NT2/D1 (cell line): Measurements from ENCODE around the gene TPCN1.

ENCODE experiments used
- DNase-seq: peaks from one replicate; pipeline ENCODE4 v3.0.0-alpha.2; 2011; ENCODE audit warnings: low read depth, low spot score
- H3K27me3 ChIP-seq: 2 replicates; pipeline ENCODE4 v1.6.0; 2011; ENCODE audit warnings: mild to moderate bottlenecking; ENCODE audit not compliant: insufficient read length, insufficient read depth
- H3K36me3 ChIP-seq: 2 replicates; pipeline ENCODE4 v1.6.1; 2011; ENCODE audit warnings: mild to moderate bottlenecking, low read length, mixed read lengths; ENCODE audit not compliant: insufficient read depth, insufficient read length
- H3K4me1 ChIP-seq: 2 replicates; pipeline ENCODE4 v1.5.1; 2011; ENCODE audit not compliant: insufficient read depth, insufficient read length
- H3K4me3 ChIP-seq: 2 replicates; pipeline ENCODE4 v1.5.1; 2011; ENCODE audit warnings: low read depth; ENCODE audit not compliant: insufficient read length
- H3K9ac ChIP-seq: 2 replicates; pipeline ENCODE4 v1.6.0; 2011; ENCODE audit warnings: low read depth; ENCODE audit not compliant: insufficient read length
- H3K9me3 ChIP-seq: 2 replicates; pipeline ENCODE4 v1.5.1; 2011; ENCODE audit warnings: mild to moderate bottlenecking, low read length; ENCODE audit not compliant: insufficient read depth
- SUZ12 ChIP-seq: IDR thresholded peaks from 2 replicates; pipeline ENCODE4 v1.6.1; 2011; ENCODE audit not compliant: insufficient read length, insufficient read depth; ENCODE audit errors: extremely low read depth
- YY1 ChIP-seq: IDR thresholded peaks from 2 replicates; pipeline ENCODE4 v1.6.1; 2011; ENCODE audit not compliant: insufficient read length, insufficient read depth
- ZNF274 ChIP-seq: IDR thresholded peaks from 2 replicates; pipeline ENCODE4 v1.6.1; 2011; ENCODE audit warnings: mild to moderate bottlenecking, low read depth, low read length

Gene TPCN1

GRCh38 chr12:113234483-113234882 lies 13.2 kb downstream of the TPCN1 start:
- peaks cover 20% of the 10 kb centered on the region for H3K4me1 ChIP-seq
- peaks cover 80% of the 10 kb centered on the region for H3K36me3 ChIP-seq
- no peaks in the 10 kb centered on the region for H3K27me3 ChIP-seq
- TF ChIP-seq ZNF274 (no peak), YY1 (no peak), SUZ12 (no peak)
- no peak for DNase-seq
- no peak overlapping the region for H3K4me3 ChIP-seq
- H3K9me3 ChIP-seq, result no peaks in the 10 kb centered on the region
- no peak overlapping the region for H3K9ac ChIP-seq

- TF ChIP-seq SUZ12 (no peak), YY1 (no peak), ZNF274 (no peak)
- Histone ChIP-seq H3K27me3 (no peaks in the 10 kb centered on the region), H3K9ac (no peak overlapping the region), H3K36me3 (peaks cover 73% of the 10 kb centered on the region), H3K9me3 (no peaks in the 10 kb centered on the region), H3K4me3 (no peak overlapping the region), H3K4me1 (peaks cover 13% of the 10 kb centered on the region)
- no peak for DNase-seq
These were observed 14.7 kb downstream of the TPCN1 start for GRCh38 chr12:113235976-113236375.

- peaks cover 11% of the 10 kb centered on the region for H3K4me1 ChIP-seq
- peaks cover 72% of the 10 kb centered on the region for H3K36me3 ChIP-seq
- no peaks in the 10 kb centered on the region for H3K27me3 ChIP-seq
- no peak for TF ChIP-seq YY1
- no peak overlapping the region for H3K9ac ChIP-seq
- DNase-seq, result no peak
- no peaks in the 10 kb centered on the region for H3K9me3 ChIP-seq
- H3K4me3 ChIP-seq, result no peak overlapping the region
These were observed 15.5 kb downstream of the TPCN1 start for GRCh38 chr12:113236539-113237399.

DNA sequence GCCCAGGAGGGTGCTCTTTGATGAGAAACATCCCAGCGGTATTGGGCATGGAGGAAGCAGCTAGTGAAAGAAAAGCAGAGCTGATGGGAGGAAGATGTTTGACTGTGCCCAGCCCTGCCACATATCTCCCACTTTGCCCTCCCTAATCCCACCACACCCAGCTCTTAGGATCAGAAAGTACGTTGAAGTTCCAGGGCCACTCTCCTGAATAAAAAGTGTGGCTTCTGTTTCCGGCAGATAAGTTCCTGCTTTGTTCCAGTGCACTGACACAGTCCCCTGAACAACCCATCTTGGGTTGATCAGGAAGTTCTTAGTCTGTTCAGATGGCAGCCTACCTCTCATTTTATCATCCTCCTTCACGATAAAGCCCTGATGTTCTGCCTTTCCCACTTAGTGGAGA lies 16.5 kb downstream of the TPCN1 start:
- no peak overlapping the region for H3K9ac ChIP-seq
- peaks cover 72% of the 10 kb centered on the region for H3K36me3 ChIP-seq
- no peak overlapping the region for H3K4me3 ChIP-seq
- no peak for DNase-seq
- no peaks in the 10 kb centered on the region for H3K9me3 ChIP-seq
- H3K4me1 ChIP-seq, result peaks cover 7% of the 10 kb centered on the region
- TF ChIP-seq YY1 (no peak), ZNF274 (no peak), SUZ12 (no peak)
- H3K27me3 ChIP-seq, result no peaks in the 10 kb centered on the region

DNA sequence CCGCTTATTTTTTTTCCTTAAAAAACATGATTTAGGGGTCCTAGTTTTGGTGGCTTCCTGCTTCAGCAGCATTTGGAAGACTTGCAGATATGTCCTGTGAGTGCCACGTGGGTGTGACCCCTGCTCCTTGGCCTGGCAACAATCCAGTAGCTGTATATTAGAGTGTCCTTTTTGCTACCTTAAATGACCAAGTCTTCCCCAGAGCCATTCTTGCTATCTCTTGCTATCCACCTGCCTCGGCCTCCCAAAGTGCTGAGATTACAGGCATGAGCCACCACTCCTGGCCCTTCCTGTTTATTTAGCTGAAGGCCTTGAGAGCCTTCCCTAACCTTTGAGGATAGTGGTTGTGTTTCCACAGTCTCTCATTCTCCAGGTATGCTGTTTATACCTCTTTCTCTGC lies 17.0 kb downstream of the TPCN1 start:
- Histone ChIP-seq H3K4me1 (peaks cover 3% of the 10 kb centered on the region), H3K27me3 (no peaks in the 10 kb centered on the region), H3K9ac (no peak overlapping the region), H3K4me3 (no peak overlapping the region), H3K36me3 (peaks cover 68% of the 10 kb centered on the region), H3K9me3 (no peaks in the 10 kb centered on the region)
- TF ChIP-seq YY1 (no peak), ZNF274 (no peak), SUZ12 (no peak)
- DNase-seq, result no peak

DNA sequence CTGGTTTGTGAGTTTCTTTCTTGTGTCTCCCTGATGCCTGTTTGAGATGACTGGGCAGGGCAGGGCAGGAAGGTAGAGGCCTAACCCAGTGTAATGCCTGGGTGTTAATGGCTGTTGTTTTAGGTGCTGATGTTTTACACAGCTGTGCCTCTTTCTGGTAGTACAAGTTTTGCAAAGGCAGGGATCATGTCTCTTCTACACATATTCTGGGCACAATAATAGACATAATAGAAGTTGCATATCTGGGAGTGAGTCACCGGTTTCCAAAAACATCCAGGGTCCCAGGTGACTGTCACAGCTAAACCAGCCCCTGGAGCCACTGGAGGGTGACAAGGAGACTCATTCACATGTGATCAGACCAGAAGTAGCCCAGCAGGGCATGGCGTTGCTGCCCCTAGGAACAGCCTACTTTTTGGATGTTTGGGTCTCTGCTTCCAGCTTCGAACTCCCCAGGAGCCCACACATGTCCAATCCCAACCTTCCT lies 18.1 kb downstream of the TPCN1 start:
- peaks cover 65% of the 10 kb centered on the region for H3K36me3 ChIP-seq
- no peaks in the 10 kb centered on the region for H3K9me3 ChIP-seq
- no peak overlapping the region for H3K4me3 ChIP-seq
- no peak for TF ChIP-seq YY1
- no peak for TF ChIP-seq ZNF274
- TF ChIP-seq SUZ12, result no peak
- H3K9ac ChIP-seq, result no peak overlapping the region
- DNase-seq, result no peak
- no peaks in the 10 kb centered on the region for H3K4me1 ChIP-seq
- H3K27me3 ChIP-seq, result no peaks in the 10 kb centered on the region

DNA sequence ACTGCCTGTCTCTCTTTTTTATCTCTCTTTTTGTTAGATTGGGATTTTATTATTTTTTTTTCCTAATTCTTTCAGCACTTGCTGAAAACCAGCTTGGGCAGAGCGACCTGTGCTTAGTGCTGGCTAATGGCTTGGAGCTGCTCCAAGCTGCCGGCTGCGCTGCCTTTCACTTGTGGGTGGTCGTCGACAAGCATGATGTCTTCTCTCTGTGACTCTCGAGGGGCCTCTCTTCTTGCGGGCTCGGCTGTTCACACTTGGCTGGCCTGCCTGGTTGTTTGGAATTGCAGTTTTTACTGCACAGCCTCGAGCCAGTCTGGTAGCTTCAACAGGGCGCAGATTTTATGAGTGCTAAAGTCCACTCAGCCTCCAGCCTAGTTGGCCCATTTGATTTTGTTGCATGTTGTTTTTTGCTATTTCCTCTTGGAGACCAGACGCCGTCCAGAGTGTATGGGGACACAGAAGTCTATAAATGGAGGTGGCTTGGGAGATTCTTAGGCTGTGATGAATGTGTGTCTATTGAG lies 18.6 kb downstream of the TPCN1 start:
- no peaks in the 10 kb centered on the region for H3K4me1 ChIP-seq
- no peaks in the 10 kb centered on the region for H3K27me3 ChIP-seq
- peaks cover 64% of the 10 kb centered on the region for H3K36me3 ChIP-seq
- no peak for DNase-seq
- no peak overlapping the region for H3K4me3 ChIP-seq
- TF ChIP-seq ZNF274 (no peak), SUZ12 (no peak), YY1 (no peak)
- H3K9me3 ChIP-seq, result no peaks in the 10 kb centered on the region
- no peak overlapping the region for H3K9ac ChIP-seq

DNA sequence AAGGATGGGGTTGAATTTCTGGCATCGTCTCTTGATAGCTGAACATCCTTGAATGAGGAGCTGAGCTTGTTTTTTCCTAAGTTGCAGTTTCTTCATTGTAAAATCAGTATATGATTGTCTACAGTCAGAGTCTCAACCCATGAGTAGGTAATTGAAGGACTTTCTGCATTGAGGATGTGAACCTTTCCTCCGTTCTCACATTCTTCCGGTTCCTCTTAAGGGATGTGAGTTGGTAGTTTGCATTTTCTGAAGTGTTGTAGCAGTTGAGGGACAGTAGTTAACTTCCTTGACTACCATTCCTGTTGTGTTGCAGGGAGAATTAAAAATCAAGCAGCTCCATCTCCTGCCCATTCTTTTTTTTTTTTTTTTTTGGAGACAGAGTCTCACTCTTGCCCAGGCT lies 19.1 kb downstream of the TPCN1 start:
- H3K36me3 ChIP-seq, result peaks cover 61% of the 10 kb centered on the region
- no peak overlapping the region for H3K9ac ChIP-seq
- no peaks in the 10 kb centered on the region for H3K27me3 ChIP-seq
- H3K4me1 ChIP-seq, result no peaks in the 10 kb centered on the region
- DNase-seq, result no peak
- TF ChIP-seq YY1, result no peak
- no peak for TF ChIP-seq ZNF274
- TF ChIP-seq SUZ12, result no peak
- no peaks in the 10 kb centered on the region for H3K9me3 ChIP-seq
- H3K4me3 ChIP-seq, result no peak overlapping the region
